Omental fat pad (tissue), 4 donors: Measurements from ENCODE around the gene ACTC1. TPM values are rescaled to one million over a fixed set of nuclear protein-coding genes. Genes with fewer than 3 reads are reported as not detected.

Experiments
- ATAC-seq: fragments of 150-250 bp; one replicate; pipeline ENCODE4 v1.9.1; 2016; ENCODE audit warnings: mild to moderate bottlenecking, moderate library complexity; ENCODE audit not compliant: low FRiP score
- DNase-seq: peaks from one replicate; pipeline ENCODE4 v3.0.0-alpha.2; 2019; ENCODE audit warnings: low spot score
- CTCF ChIP-seq, 3 donors: fragments of 450-650 bp; IDR thresholded peaks; one replicate each; pipeline ENCODE4 v1.5.1; 2016 to 2017; ENCODE audit warnings: antibody characterized with exemption in 3 of 3, mild to moderate bottlenecking in 3 of 3, moderate library complexity in 2 of 3
- total RNA-seq, 4 donors: library from RNA; depleted of rRNA; stranded (reverse); fragments of >200 nt; gene quantifications; one replicate each; pipeline ENCODE4 v1.1.0, GENCODE V29; 2016

The ACTC1 gene
- total RNA-seq, 4 donors from 2014 or later = 0.38 to 5.5 (median 0.93) TPM; not detected in 1

- no peak for TF ChIP-seq CTCF (IDR thresholded peaks at IDR 0.05)
- no peak for ATAC-seq
Observed at GRCh38 chr15:34776606-34777105, 18.7 kb downstream of the ACTC1 start.

GRCh38 chr15:34773917-34774316 is 21.4 kb downstream of the ACTC1 start:
- ATAC-seq = no peak
- no peak for TF ChIP-seq CTCF (IDR thresholded peaks at IDR 0.05)
- DNase-seq = no peak

More at GRCh38 chr15:34776606-34777105, 18.7 kb downstream of the ACTC1 start:
- DNase-seq = no peak

- ATAC-seq = no peak
- TF ChIP-seq CTCF (IDR thresholded peaks at IDR 0.05) = no peak
- no peak for DNase-seq
Observed at GRCh38 chr15:34773013-34773412, 22.3 kb downstream of the ACTC1 start.

GRCh38 chr15:34772312-34772711 is 23.0 kb downstream of the ACTC1 start:
- TF ChIP-seq CTCF (IDR thresholded peaks at IDR 0.05) = no peak
- ATAC-seq = no peak
- no peak for DNase-seq

- ATAC-seq = no peak
- no peak for DNase-seq
- no peak for TF ChIP-seq CTCF (IDR thresholded peaks at IDR 0.05)
Observed at GRCh38 chr15:34769711-34770110, 25.6 kb downstream of the ACTC1 start.

- no peak for TF ChIP-seq CTCF (IDR thresholded peaks at IDR 0.05)
- ATAC-seq = no peak
- DNase-seq = no peak
Observed at GRCh38 chr15:34768530-34768929, 26.8 kb downstream of the ACTC1 start.

- no peak for DNase-seq
- TF ChIP-seq CTCF (IDR thresholded peaks at IDR 0.05) = no peak
- ATAC-seq = no peak
Observed at GRCh38 chr15:34765741-34766140, 29.6 kb downstream of the ACTC1 start.
